ENCODE data around the gene PLEKHM1.
"Not testable (repeated sequence)": the region's sequence is repeated elsewhere in the genome, so short reads cannot be mapped to it uniquely, and the experiment has no call there.

PLEKHM1 gene

DNA sequence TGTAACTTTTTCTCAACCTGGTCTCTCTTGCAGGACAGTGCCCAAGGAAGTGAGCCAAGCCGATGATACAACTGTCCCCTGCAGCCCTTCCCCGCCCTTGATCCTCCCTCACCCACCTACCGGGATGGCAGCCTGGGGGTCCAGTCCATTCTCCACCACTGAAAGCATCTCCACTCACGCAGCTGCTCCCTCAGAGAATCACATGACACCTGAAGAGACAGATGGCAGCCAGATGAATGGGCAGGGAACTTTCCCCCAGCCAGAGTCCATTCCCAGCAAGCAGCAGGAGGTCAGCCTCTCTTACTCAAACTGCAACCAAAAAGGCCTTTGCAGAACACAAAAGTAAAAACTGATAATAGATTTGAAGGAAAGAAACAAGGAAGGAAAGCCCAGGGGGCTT is 8.2 kb downstream of the PLEKHM1 start:
- DNase-seq (ENCODE audit: low read depth, low spot score); in situ Hi-C loops (cut with HindIII; ENCODE audit: low sequenced_read_pairs): not testable (repeated sequence)

GRCh38 chr17:45475436-45475835 is 15.1 kb downstream of the PLEKHM1 start:
- H3K4me3 ChIP-seq (ENCODE audit: low read depth, low read length); in situ Hi-C loops (cut with HindIII; ENCODE audit: low sequenced_read_pairs): not testable (repeated sequence)

More for the DNA sequence above, 8.2 kb downstream of the PLEKHM1 start:
- not testable (repeated sequence) for H3K4me3 ChIP-seq (ENCODE audit: low read depth, low read length)

GRCh38 chr17:45472249-45472648 is 18.3 kb downstream of the PLEKHM1 start:
- DNase-seq (ENCODE audit: low read depth, low spot score), result not testable (repeated sequence)

More at GRCh38 chr17:45475436-45475835, 15.1 kb downstream of the PLEKHM1 start:
- DNase-seq (ENCODE audit: low read depth, low spot score), result not testable (repeated sequence)

DNA sequence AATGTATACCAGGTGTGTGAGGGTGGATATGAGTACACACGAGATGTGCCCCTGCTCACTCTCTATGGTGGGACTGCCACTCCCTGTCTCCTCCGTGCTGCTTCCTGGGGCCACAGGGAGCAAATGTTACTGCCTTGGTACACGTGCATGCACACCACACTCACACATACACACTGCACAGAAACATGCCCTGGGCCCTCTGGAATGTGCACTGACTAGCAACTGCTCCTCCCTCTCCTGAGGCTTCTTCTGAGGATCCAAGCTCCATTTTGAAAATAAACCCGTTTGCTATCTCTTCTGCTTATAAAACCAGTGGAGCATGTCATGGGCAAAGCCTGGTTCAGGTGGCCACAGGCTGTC is 21.3 kb downstream of the PLEKHM1 start:
- DNase-seq (ENCODE audit: low read depth, low spot score); H3K4me3 ChIP-seq (ENCODE audit: low read depth, low read length); in situ Hi-C loops (cut with HindIII; ENCODE audit: low sequenced_read_pairs): not testable (repeated sequence)

More at GRCh38 chr17:45472249-45472648, 18.3 kb downstream of the PLEKHM1 start:
- H3K4me3 ChIP-seq (ENCODE audit: low read depth, low read length); in situ Hi-C loops (cut with HindIII; ENCODE audit: low sequenced_read_pairs): not testable (repeated sequence)

DNA sequence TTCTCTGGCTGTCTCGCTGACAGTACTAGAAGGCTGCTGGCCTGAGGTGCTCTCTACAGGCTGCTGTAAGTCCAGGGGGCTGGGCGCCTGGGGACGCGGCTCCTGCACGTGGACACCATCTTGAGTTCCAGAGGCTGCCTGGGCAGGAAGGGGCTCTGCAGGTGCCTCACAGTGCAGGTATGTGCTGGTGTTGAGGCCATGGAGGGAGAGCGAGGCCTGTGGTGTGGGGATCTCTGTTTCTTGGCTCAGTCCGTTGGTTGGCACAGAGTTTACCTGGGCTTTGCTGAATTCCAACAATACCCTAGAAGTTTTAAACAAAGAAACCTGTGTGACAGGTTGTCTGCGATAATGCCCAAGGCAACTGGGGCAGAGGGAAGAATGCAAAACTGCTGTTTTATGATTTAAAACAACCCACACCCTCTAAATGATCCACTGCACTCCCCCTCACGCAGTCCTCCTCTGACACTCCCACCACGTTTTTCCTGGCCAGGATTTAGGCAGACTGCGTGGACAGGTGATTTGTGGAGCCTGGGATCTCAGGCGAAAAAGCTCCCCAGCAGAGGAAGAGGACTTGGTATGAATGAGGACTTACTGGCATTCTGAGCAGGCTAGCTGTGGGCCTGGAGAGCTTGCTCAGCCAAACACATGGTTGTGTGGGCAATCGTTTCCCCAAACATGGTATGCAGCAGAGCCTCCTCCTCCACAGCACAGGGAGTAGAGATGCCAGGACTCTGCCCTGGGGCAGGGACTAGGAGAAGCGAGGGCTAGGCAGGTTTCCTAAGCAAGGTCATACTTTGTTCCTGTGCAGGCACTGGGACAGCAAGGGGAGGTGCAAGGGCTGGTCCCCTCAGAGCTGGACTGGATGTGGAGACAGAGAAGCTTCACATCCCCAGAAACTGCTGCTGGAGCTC is 22.0 kb downstream of the PLEKHM1 start:
- in situ Hi-C loops (cut with HindIII; ENCODE audit: low sequenced_read_pairs); H3K4me3 ChIP-seq (ENCODE audit: low read depth, low read length); DNase-seq (ENCODE audit: low read depth, low spot score): not testable (repeated sequence)

GRCh38 chr17:45461524-45462327 is 28.8 kb downstream of the PLEKHM1 start:
- DNase-seq (ENCODE audit: low read depth, low spot score), result peak; percentile 6
- H3K4me3 ChIP-seq (ENCODE audit: low read depth, low read length); in situ Hi-C loops (cut with HindIII; ENCODE audit: low sequenced_read_pairs): not testable (repeated sequence)

DNA sequence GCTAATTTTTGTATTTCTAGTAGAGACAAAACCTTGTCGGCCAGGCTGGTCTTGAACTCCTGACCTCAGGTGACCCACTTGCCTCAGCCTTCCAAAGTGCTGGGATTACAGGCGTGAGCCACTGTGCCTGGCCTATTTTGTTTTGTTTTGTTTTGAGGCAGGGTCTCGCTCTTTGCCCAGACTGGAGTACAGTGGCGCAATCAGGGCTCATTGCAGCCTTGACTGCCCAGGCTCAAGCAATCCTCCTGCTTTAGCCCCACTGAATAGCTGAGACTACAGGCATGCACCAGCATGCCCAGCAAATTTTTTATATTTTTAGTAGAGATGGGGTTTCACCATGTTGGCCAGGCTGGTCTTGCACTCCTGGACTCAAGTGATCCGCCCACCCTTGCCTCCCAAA is 30.1 kb downstream of the PLEKHM1 start:
- in situ Hi-C loops (cut with HindIII; ENCODE audit: low sequenced_read_pairs); H3K4me3 ChIP-seq (ENCODE audit: low read depth, low read length); DNase-seq (ENCODE audit: low read depth, low spot score): not testable (repeated sequence)

DNA sequence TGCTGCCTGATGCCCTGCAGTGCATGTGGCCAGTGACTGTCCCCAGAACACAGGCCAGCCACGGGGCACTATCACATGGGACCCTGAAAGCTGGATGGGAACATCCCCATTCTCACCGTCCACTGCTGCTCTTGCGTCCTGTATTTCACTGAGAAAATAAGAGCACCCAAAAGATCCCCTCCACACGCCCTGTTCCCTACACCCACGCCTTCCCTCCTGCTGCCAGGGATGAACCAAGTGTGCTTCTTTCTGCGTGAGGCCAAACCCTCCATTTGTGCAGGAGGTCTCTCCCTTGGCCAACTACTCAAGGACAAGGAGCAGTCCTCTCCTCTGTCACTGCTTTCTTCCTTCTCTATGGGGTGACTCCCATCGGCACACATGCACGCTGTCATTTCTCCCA is 36.2 kb downstream of the PLEKHM1 start:
- in situ Hi-C loops (cut with HindIII; ENCODE audit: low sequenced_read_pairs), result not testable (repeated sequence)

DNA sequence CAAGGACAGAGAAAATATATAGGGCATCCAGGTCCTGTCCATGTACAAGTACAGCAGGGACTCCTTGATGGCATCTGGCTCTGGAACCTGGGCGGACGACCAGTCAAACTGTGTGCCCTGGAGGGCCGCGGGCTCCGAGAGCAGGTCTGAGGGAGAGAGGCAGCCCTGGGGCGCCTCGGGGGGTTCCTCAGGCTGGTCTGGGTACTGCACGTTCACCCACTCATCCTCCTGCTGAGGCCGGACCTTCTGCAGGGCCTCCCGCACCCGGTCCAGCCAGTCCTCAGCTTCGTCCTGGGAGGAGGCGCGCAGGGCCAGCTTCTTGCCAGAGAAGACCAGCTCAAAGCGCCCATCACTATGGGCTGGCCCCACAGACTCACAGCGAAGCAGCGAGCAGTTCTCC is 36.8 kb downstream of the PLEKHM1 start:
- H3K4me3 ChIP-seq (ENCODE audit: low read depth, low read length); in situ Hi-C loops (cut with HindIII; ENCODE audit: low sequenced_read_pairs); DNase-seq (ENCODE audit: low read depth, low spot score): not testable (repeated sequence)

More for the DNA sequence above, 36.2 kb downstream of the PLEKHM1 start:
- not testable (repeated sequence) for H3K4me3 ChIP-seq (ENCODE audit: low read depth, low read length); DNase-seq (ENCODE audit: low read depth, low spot score)

DNA sequence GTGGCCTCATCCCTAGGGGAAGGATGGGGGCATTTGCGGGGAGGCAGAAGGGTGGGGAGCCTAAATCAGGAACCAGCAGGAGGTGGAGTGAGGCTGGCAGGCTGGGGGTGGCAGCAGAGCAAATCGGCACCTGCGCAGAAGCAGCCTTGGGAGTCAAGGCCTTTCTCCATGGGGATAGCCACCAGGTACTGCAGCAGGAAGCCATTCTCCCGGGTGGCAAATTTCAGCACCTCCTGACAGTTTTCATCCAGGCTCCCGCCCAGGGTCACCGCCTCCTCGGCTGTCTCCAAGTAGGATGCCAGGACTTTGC is 37.3 kb downstream of the PLEKHM1 start:
- in situ Hi-C loops (cut with HindIII; ENCODE audit: low sequenced_read_pairs); DNase-seq (ENCODE audit: low read depth, low spot score); H3K4me3 ChIP-seq (ENCODE audit: low read depth, low read length): not testable (repeated sequence)

DNA sequence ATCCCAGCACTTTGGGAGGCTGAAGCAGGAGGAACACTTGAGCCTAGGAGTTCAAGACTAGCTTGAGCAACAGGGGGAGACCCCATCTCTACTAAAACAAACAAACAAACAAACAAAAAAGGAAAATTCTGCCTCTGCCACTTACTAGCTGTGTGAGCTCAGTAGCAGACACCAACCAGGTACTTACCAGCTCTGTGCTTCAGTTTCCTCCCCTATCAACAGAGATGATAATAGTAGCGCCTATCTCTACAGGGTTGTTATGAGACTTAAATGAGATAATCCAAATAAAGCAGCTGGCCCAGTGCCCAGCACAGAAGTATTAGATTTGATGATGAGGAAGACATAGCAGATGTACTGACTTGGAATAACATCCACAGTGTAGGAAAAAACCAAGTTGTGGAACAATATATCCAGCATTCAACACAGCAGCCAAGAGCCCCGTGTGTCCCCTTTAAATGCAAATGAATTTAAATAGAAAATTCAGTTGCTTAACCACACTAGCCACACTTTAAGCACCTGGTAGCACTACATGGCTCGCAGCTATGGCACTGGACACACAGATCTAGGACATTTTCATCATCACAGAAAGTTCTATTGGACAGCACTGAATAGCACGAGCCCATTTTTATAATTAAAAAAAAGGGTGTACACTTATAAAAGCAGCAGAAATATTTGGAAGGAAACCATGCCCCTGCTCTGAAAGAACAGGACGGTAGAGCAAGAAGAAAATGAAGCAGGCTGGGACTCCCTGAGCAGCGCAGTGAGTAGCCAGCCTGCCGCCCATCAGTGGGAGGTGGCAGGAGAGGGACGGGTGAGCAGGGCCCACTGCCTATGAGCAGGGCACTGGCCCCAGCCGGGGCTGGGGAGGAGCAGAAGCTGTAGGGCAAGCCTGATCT is 37.9 kb downstream of the PLEKHM1 start:
- H3K4me3 ChIP-seq (ENCODE audit: low read depth, low read length), result not testable (repeated sequence)

GRCh38 chr17:45451660-45452059 is 38.9 kb downstream of the PLEKHM1 start:
- DNase-seq (ENCODE audit: low read depth, low spot score); H3K4me3 ChIP-seq (ENCODE audit: low read depth, low read length); in situ Hi-C loops (cut with HindIII; ENCODE audit: low sequenced_read_pairs): not testable (repeated sequence)

More for the DNA sequence above, 37.9 kb downstream of the PLEKHM1 start:
- in situ Hi-C loops (cut with HindIII; ENCODE audit: low sequenced_read_pairs); DNase-seq (ENCODE audit: low read depth, low spot score): not testable (repeated sequence)

All from astrocyte of the spinal cord (primary cell).